ENCODE data around the gene OSMR.

The OSMR gene

GRCh38 chr5:38979535-38979934 is 133.7 kb downstream of the OSMR start:
- TF ChIP-seq CTCF (IDR thresholded peaks at IDR 0.05; ENCODE audit: insufficient read depth, low read depth, low read length, missing control alignments), result no peak
- H3K4me3 ChIP-seq (ENCODE audit: low read length), result no peak overlapping the region
- no peak for DNase-seq (ENCODE audit: low read depth)

Data from epithelial cell of esophagus (primary cell).